ENCODE results near the gene KHK.

KHK gene

GRCh38 chr2:27093430-27094352, 7.1 kb downstream of the KHK start:
- no peak for DNase-seq (ENCODE audit: low read depth)
- TF ChIP-seq CTCF (IDR thresholded peaks at IDR 0.05; ENCODE audit: insufficient read depth, low read depth, low read length, missing control alignments) = no peak

GRCh38 chr2:27094353-27094984, 7.9 kb downstream of the KHK start:
- no peak overlapping the region for H3K4me3 ChIP-seq (ENCODE audit: low read depth, low read length)
- no peak for TF ChIP-seq CTCF (IDR thresholded peaks at IDR 0.05; ENCODE audit: insufficient read depth, low read depth, low read length, missing control alignments)
- DNase-seq (ENCODE audit: low read depth) = no peak

More at GRCh38 chr2:27093430-27094352, 7.1 kb downstream of the KHK start:
- no peak overlapping the region for H3K4me3 ChIP-seq (ENCODE audit: low read depth, low read length)

- TF ChIP-seq CTCF (IDR thresholded peaks at IDR 0.05; ENCODE audit: insufficient read depth, low read depth, low read length, missing control alignments) = no peak
- no peak for DNase-seq (ENCODE audit: low read depth)
- H3K4me3 ChIP-seq (ENCODE audit: low read depth, low read length) = no peak overlapping the region
Observed at GRCh38 chr2:27095427-27095744, 8.8 kb downstream of the KHK start.

GRCh38 chr2:27095745-27096651, 9.4 kb downstream of the KHK start:
- TF ChIP-seq CTCF (IDR thresholded peaks at IDR 0.05; ENCODE audit: insufficient read depth, low read depth, low read length, missing control alignments) = no peak
- peak; percentile 65 for DNase-seq (ENCODE audit: low read depth)
- no peak overlapping the region for H3K4me3 ChIP-seq (ENCODE audit: low read depth, low read length)

- TF ChIP-seq CTCF (IDR thresholded peaks at IDR 0.05; ENCODE audit: insufficient read depth, low read depth, low read length, missing control alignments) = no peak
- no peak overlapping the region for H3K4me3 ChIP-seq (ENCODE audit: low read depth, low read length)
- DNase-seq (ENCODE audit: low read depth) = no peak
Observed at GRCh38 chr2:27096748-27097297, 10.3 kb downstream of the KHK start.

- no peak for DNase-seq (ENCODE audit: low read depth)
- no peak overlapping the region for H3K4me3 ChIP-seq (ENCODE audit: low read depth, low read length)
- no peak for TF ChIP-seq CTCF (IDR thresholded peaks at IDR 0.05; ENCODE audit: insufficient read depth, low read depth, low read length, missing control alignments)
Observed at GRCh38 chr2:27097341-27097740, 10.8 kb downstream of the KHK start.
